Measurements from ENCODE around the gene FILIP1L.

FILIP1L gene

GRCh38 chr3:100144255-100144866 lies 30.1 kb upstream of the FILIP1L start:
- H3K4me3 ChIP-seq (ENCODE audit: low read length): no peak overlapping the region
- DNase-seq (ENCODE audit: low read depth): no peak
- TF ChIP-seq CTCF (conservative IDR thresholded peaks at IDR 0.05; ENCODE audit: low read depth, low read length): no peak

- H3K4me3 ChIP-seq (ENCODE audit: low read length): no peak overlapping the region
- no peak for DNase-seq (ENCODE audit: low read depth)
- TF ChIP-seq CTCF (conservative IDR thresholded peaks at IDR 0.05; ENCODE audit: low read depth, low read length): no peak
These were observed 27.3 kb upstream of the FILIP1L start for GRCh38 chr3:100141586-100141985.

GRCh38 chr3:100140976-100141375 lies 26.7 kb upstream of the FILIP1L start:
- TF ChIP-seq CTCF (conservative IDR thresholded peaks at IDR 0.05; ENCODE audit: low read depth, low read length): no peak
- DNase-seq (ENCODE audit: low read depth): no peak
- H3K4me3 ChIP-seq (ENCODE audit: low read length): no peak overlapping the region

GRCh38 chr3:100136921-100137320 lies 22.6 kb upstream of the FILIP1L start:
- no peak for TF ChIP-seq CTCF (conservative IDR thresholded peaks at IDR 0.05; ENCODE audit: low read depth, low read length)
- no peak overlapping the region for H3K4me3 ChIP-seq (ENCODE audit: low read length)
- no peak for DNase-seq (ENCODE audit: low read depth)

GRCh38 chr3:100131241-100131640 lies 16.9 kb upstream of the FILIP1L start:
- no peak overlapping the region for H3K4me3 ChIP-seq (ENCODE audit: low read length)
- no peak for TF ChIP-seq CTCF (conservative IDR thresholded peaks at IDR 0.05; ENCODE audit: low read depth, low read length)
- no peak for DNase-seq (ENCODE audit: low read depth)

GRCh38 chr3:100129941-100130340 lies 15.6 kb upstream of the FILIP1L start:
- DNase-seq (ENCODE audit: low read depth): no peak
- H3K4me3 ChIP-seq (ENCODE audit: low read length): no peak overlapping the region
- no peak for TF ChIP-seq CTCF (conservative IDR thresholded peaks at IDR 0.05; ENCODE audit: low read depth, low read length)

- no peak overlapping the region for H3K4me3 ChIP-seq (ENCODE audit: low read length)
- no peak for TF ChIP-seq CTCF (conservative IDR thresholded peaks at IDR 0.05; ENCODE audit: low read depth, low read length)
- DNase-seq (ENCODE audit: low read depth): no peak
These were observed 14.3 kb upstream of the FILIP1L start for GRCh38 chr3:100128565-100128964.

Data from retinal pigment epithelial cell (primary cell).